ENCODE data around the gene ST7. TPM values are rescaled to one million over a fixed set of nuclear protein-coding genes. Genes with fewer than 3 reads are reported as not detected.
"Not testable (repeated sequence)": the region's sequence is repeated elsewhere in the genome, so short reads cannot be mapped to it uniquely, and the experiment has no call there.

Gene ST7
- total and polyA plus RNA-seq, 7 experiments from 2014 or later = 2.1 to 6.4 (median 4.1) TPM

GRCh38 chr7:116933465-116933864 is 19.8 kb upstream of the ST7 start:
- no peak for ATAC-seq

DNA sequence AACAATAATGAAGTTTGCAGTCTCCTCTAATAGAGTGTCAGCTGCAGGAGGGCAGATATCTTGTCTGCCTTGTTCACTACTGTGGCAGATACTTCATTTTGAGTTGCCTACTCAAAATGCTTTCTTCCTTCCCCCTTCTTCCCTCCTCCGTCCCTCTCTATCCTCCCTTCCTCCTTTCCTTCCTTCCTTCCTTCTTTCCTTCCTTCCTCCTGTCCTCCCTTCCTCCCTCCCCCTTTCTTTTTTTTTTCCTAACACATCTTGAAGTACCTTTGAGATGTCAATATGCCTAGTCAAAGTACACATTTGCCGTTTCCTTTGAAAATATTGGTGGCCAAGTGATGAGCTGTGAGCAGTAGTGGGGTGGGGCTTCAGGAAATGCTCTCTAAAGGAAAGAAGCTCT is 18.7 kb upstream of the ST7 start:
- Mint-ChIP-seq H3K36me3 (no peaks in the 10 kb centered on the region), H3K4me1 (peaks cover 4 to 8% (median 7%) of the 10 kb centered on the region in 7 donors), H3K4me3 (no peak overlapping the region), H3K27me3 (peaks cover 0 to 30% (median 12%) of the 10 kb centered on the region in 5 donors), H3K9me3 (no peaks in the 10 kb centered on the region), H3K27ac (no peak overlapping the region)
- no peak for ATAC-seq
- H3K36me3 ChIP-seq (ENCODE audit: control insufficient read depth in 2 of 3, insufficient read depth in 3 of 3, low read length in 3 of 3) = no peaks in the 10 kb centered on the region
- intact Hi-C loops (cut with micrococcal nuclease) = no loop called here
- ChIA-PET POLR2A (no interaction called here), CTCF (interaction anchor here (2.6 kb wide), 1 partner anchor 193 kb away, joined by 13 read pairs; no protein-coding TSS in a partner anchor)
- H3K27ac ChIP-seq (ENCODE audit: low read depth, low read length) = no peak overlapping the region
- peaks cover 5% of the 10 kb centered on the region in 2 donors for H3K4me1 ChIP-seq (ENCODE audit: control insufficient read depth in 2 of 2, insufficient read depth in 2 of 2, low read length in 2 of 2)
- no peaks in the 10 kb centered on the region for H3K9me3 ChIP-seq (ENCODE audit: control insufficient read depth in 2 of 3, low read length in 3 of 3)
- H3K4me3 ChIP-seq (ENCODE audit: low read length) = no peak overlapping the region
- H3K27me3 ChIP-seq (ENCODE audit: control insufficient read depth in 2 of 2, insufficient read depth in 2 of 2, low read length in 2 of 2) = no peaks in the 10 kb centered on the region
- DNase-seq = no peak

More at GRCh38 chr7:116933465-116933864, 19.8 kb upstream of the ST7 start:
- Mint-ChIP-seq H3K4me1 (peaks cover 4 to 8% (median 7%) of the 10 kb centered on the region in 7 donors), H3K9me3 (no peaks in the 10 kb centered on the region), H3K4me3 (no peak overlapping the region), H3K36me3 (no peaks in the 10 kb centered on the region), H3K27me3 (peaks cover 0 to 27% (median 12%) of the 10 kb centered on the region in 5 donors), H3K27ac (no peak overlapping the region)
- H3K27ac ChIP-seq (ENCODE audit: low read depth, low read length) = no peak overlapping the region
- POLR2A ChIA-PET = no interaction called here
- intact Hi-C loops (cut with micrococcal nuclease) = no loop called here
- DNase-seq = no peak
- CTCF ChIA-PET = interaction anchor here (0.8 to 2.6 kb wide), 8 partner anchors 9 to 194 kb away, joined by 3 to 13 read pairs (median 3); no protein-coding TSS in a partner anchor
- peaks cover 5% of the 10 kb centered on the region in 2 donors for H3K4me1 ChIP-seq (ENCODE audit: control insufficient read depth in 2 of 2, insufficient read depth in 2 of 2, low read length in 2 of 2)
- H3K36me3 ChIP-seq (ENCODE audit: control insufficient read depth in 2 of 3, insufficient read depth in 3 of 3, low read length in 3 of 3) = no peaks in the 10 kb centered on the region
- no peak overlapping the region for H3K4me3 ChIP-seq (ENCODE audit: low read length)
- H3K27me3 ChIP-seq (ENCODE audit: control insufficient read depth in 2 of 2, insufficient read depth in 2 of 2, low read length in 2 of 2) = no peaks in the 10 kb centered on the region
- no peaks in the 10 kb centered on the region for H3K9me3 ChIP-seq (ENCODE audit: control insufficient read depth in 2 of 3, low read length in 3 of 3)

GRCh38 chr7:116936844-116937243 is 16.5 kb upstream of the ST7 start:
- H3K9me3 Mint-ChIP-seq; H3K4me1 Mint-ChIP-seq; H3K27ac Mint-ChIP-seq; H3K27me3 ChIP-seq (ENCODE audit: control insufficient read depth in 2 of 2, insufficient read depth in 2 of 2, low read length in 2 of 2); POLR2A ChIA-PET; DNase-seq; H3K36me3 ChIP-seq (ENCODE audit: control insufficient read depth in 2 of 3, insufficient read depth in 3 of 3, low read length in 3 of 3); H3K4me3 ChIP-seq (ENCODE audit: low read length); CTCF ChIA-PET; H3K27ac ChIP-seq (ENCODE audit: low read depth, low read length); H3K36me3 Mint-ChIP-seq; ATAC-seq; H3K4me3 Mint-ChIP-seq; intact Hi-C loops (cut with micrococcal nuclease); H3K4me1 ChIP-seq (ENCODE audit: control insufficient read depth in 2 of 2, insufficient read depth in 2 of 2, low read length in 2 of 2); H3K9me3 ChIP-seq (ENCODE audit: control insufficient read depth in 2 of 3, low read length in 3 of 3): not testable (repeated sequence)
- H3K27me3 Mint-ChIP-seq = peaks cover 0 to 29% (median 4%) of the 10 kb centered on the region in 5 donors

GRCh38 chr7:116938678-116939077 is 14.6 kb upstream of the ST7 start:
- POLR2A ChIA-PET = no interaction called here
- H3K9me3 Mint-ChIP-seq = no peaks in the 10 kb centered on the region
- Histone ChIP-seq H3K4me1 (ENCODE audit: control insufficient read depth in 2 of 2, insufficient read depth in 2 of 2, low read length in 2 of 2) (no peaks in the 10 kb centered on the region), H3K27me3 (ENCODE audit: control insufficient read depth in 2 of 2, insufficient read depth in 2 of 2, low read length in 2 of 2) (no peaks in the 10 kb centered on the region), H3K27ac (ENCODE audit: low read depth, low read length) (no peak overlapping the region), H3K4me3 (ENCODE audit: low read length) (no peak overlapping the region), H3K9me3 (ENCODE audit: control insufficient read depth in 2 of 3, low read length in 3 of 3) (no peaks in the 10 kb centered on the region), H3K36me3 (ENCODE audit: control insufficient read depth in 2 of 3, insufficient read depth in 3 of 3, low read length in 3 of 3) (no peaks in the 10 kb centered on the region)
- intact Hi-C loops (cut with micrococcal nuclease) = no loop called here
- no peaks in the 10 kb centered on the region for H3K4me1 Mint-ChIP-seq
- DNase-seq (no peak), ATAC-seq (no peak)
- no peak overlapping the region for H3K27ac Mint-ChIP-seq
- H3K36me3 Mint-ChIP-seq = no peaks in the 10 kb centered on the region
- no peak overlapping the region for H3K4me3 Mint-ChIP-seq
- CTCF ChIA-PET = no interaction called here
- peaks cover 0 to 29% (median 4%) of the 10 kb centered on the region in 5 donors for H3K27me3 Mint-ChIP-seq

DNA sequence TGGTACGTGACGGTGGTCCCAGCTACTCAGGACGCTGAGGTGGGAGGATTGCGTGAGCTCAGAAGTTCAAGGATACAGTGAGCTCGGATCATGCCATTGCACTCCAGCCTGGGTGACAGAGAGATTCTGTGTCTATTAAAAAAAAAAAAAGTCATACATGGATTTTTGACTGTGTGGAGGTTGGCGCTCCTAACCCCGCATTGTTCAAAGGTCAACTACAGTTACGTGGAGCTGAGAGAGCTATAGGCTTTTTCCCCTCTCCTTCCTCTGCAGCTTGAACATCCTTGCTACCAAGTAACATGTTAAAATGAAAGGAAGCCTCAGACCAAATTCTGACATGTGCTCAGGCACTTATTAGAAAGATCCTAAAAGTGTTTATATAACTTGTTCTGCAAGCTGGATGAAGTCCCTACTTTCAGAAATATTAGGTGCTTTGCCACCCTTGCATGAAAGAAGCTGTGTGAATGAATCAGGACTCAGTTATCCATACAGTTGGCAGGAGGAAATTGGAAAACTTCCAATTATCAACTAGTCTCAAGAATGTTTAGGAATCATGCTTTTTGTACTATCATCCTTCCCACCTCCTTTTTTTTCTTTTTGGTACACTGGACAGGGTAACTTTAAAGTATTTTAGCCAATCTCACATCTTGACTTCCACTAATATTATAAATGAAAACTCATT is 12.5 kb upstream of the ST7 start:
- Mint-ChIP-seq H3K27ac (no peak overlapping the region), H3K36me3 (no peaks in the 10 kb centered on the region), H3K9me3 (no peaks in the 10 kb centered on the region), H3K27me3 (peaks cover 0 to 32% (median under 1%) of the 10 kb centered on the region in 5 donors), H3K4me3 (no peak overlapping the region), H3K4me1 (no peaks in the 10 kb centered on the region)
- Histone ChIP-seq H3K27me3 (ENCODE audit: control insufficient read depth in 2 of 2, insufficient read depth in 2 of 2, low read length in 2 of 2) (no peaks in the 10 kb centered on the region), H3K27ac (ENCODE audit: low read depth, low read length) (no peak overlapping the region), H3K9me3 (ENCODE audit: control insufficient read depth in 2 of 3, low read length in 3 of 3) (no peaks in the 10 kb centered on the region), H3K4me1 (ENCODE audit: control insufficient read depth in 2 of 2, insufficient read depth in 2 of 2, low read length in 2 of 2) (no peaks in the 10 kb centered on the region), H3K36me3 (ENCODE audit: control insufficient read depth in 2 of 3, insufficient read depth in 3 of 3, low read length in 3 of 3) (no peaks in the 10 kb centered on the region), H3K4me3 (ENCODE audit: low read length) (no peak overlapping the region)
- intact Hi-C loops (cut with micrococcal nuclease) = no loop called here
- ATAC-seq = no peak
- ChIA-PET CTCF (interaction anchor here (0.7 to 1.0 kb wide), 2 partner anchors 47 to 773 kb away, joined by 3 to 4 read pairs; no protein-coding TSS in a partner anchor), POLR2A (no interaction called here)
- no peak for DNase-seq

DNA sequence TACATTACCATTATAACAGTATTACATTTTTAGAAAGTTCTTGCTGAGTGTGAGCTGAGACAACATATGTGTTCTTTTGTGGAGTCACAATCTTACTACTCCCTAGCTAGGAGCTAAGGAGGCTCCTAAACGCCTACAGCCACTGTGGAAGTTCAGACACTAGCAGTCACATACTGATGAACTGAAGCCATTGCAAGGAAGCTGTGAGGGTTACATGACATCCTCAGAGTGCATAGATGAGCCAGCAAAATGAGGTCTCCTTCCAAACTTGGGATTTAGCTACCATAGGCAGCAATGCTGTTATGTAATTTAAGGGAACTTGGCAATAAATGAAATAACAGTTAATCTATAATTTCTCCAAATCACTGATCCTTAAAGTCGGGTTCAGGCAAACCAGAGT is 10.8 kb upstream of the ST7 start:
- DNase-seq (no peak), ATAC-seq (no peak)
- intact Hi-C loops (cut with micrococcal nuclease) = no loop called here
- Mint-ChIP-seq H3K36me3 (no peaks in the 10 kb centered on the region), H3K4me1 (no peaks in the 10 kb centered on the region), H3K27ac (no peak overlapping the region), H3K9me3 (no peaks in the 10 kb centered on the region), H3K27me3 (peaks cover 0 to 25% (median 0%) of the 10 kb centered on the region in 5 donors), H3K4me3 (no peak overlapping the region)
- ChIA-PET CTCF (no interaction called here), POLR2A (no interaction called here)
- Histone ChIP-seq H3K4me3 (ENCODE audit: low read length) (no peak overlapping the region), H3K27me3 (ENCODE audit: control insufficient read depth in 2 of 2, insufficient read depth in 2 of 2, low read length in 2 of 2) (no peaks in the 10 kb centered on the region), H3K4me1 (ENCODE audit: control insufficient read depth in 2 of 2, insufficient read depth in 2 of 2, low read length in 2 of 2) (no peaks in the 10 kb centered on the region), H3K27ac (ENCODE audit: low read depth, low read length) (no peak overlapping the region), H3K36me3 (ENCODE audit: control insufficient read depth in 2 of 3, insufficient read depth in 3 of 3, low read length in 3 of 3) (no peaks in the 10 kb centered on the region), H3K9me3 (ENCODE audit: control insufficient read depth in 2 of 3, low read length in 3 of 3) (no peaks in the 10 kb centered on the region)

DNA sequence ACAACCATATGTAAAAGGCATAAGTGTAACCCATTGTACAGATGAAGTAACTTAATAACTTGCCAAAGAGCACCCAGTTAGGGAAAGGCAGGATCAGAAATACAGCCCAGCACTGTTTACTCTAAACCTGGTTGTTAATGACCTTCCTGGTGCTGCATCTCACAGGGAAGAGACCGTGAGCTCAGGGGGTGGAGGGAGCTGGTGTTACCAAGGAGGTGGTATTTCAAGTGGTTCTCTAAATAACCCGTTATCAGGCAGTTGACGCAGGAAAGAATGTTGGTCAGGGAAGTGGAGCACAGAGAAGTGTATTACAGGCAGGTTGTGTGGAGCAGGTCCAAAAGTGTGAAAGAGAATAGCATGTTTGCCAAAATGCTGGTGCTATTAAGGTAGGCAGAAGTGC is 4.4 kb upstream of the ST7 start:
- H3K27ac Mint-ChIP-seq = no peak overlapping the region
- DNase-seq (no peak), ATAC-seq (no peak)
- H3K9me3 Mint-ChIP-seq = no peaks in the 10 kb centered on the region
- ChIA-PET POLR2A (no interaction called here), CTCF (no interaction called here)
- intact Hi-C loops (cut with micrococcal nuclease) = no loop called here
- H3K4me3 ChIP-seq (ENCODE audit: low read length) = no peak overlapping the region
- H3K36me3 Mint-ChIP-seq = no peaks in the 10 kb centered on the region
- H3K27me3 ChIP-seq (ENCODE audit: control insufficient read depth in 2 of 2, insufficient read depth in 2 of 2, low read length in 2 of 2) = no peaks in the 10 kb centered on the region
- peak overlapping the region in 1 of 10 donors; percentile 34 for H3K4me3 Mint-ChIP-seq
- no peaks in the 10 kb centered on the region for H3K4me1 ChIP-seq (ENCODE audit: control insufficient read depth in 2 of 2, insufficient read depth in 2 of 2, low read length in 2 of 2)
- H3K4me1 Mint-ChIP-seq = peaks cover 0 to 7% (median 4%) of the 10 kb centered on the region in 7 donors
- peaks cover 0 to 36% (median 0%) of the 10 kb centered on the region in 5 donors for H3K27me3 Mint-ChIP-seq
- H3K9me3 ChIP-seq (ENCODE audit: control insufficient read depth in 2 of 3, low read length in 3 of 3) = no peaks in the 10 kb centered on the region
- no peaks in the 10 kb centered on the region for H3K36me3 ChIP-seq (ENCODE audit: control insufficient read depth in 2 of 3, insufficient read depth in 3 of 3, low read length in 3 of 3)
- no peak overlapping the region for H3K27ac ChIP-seq (ENCODE audit: low read depth, low read length)

All from naive thymus-derived CD4-positive, alpha-beta T cell (primary cell).